Amygdala (tissue), 56 donors: Measurements from ENCODE around the gene KRIT1.
"Not testable (repeated sequence)": the region's sequence is repeated elsewhere in the genome, so short reads cannot be mapped to it uniquely, and the experiment has no call there.

Experiments used
- DNase-seq, 56 donors: peaks; one replicate each; lab custom pipeline; 2025; lab: John Stamatoyannopoulos, UW

Gene KRIT1

GRCh38 chr7:92245487-92246359, at the start of gene KRIT1, which contains the start of gene ANKIB1:
KRIT1 (minus strand) TSS chr7:92245914; CDS start chr7:92242135, 3,779 bp downstream.
ANKIB1 (plus strand) TSS chr7:92245974; CDS start chr7:92294979, 49,005 bp downstream.
- peak; percentile 44 to 93 (median 82) for DNase-seq

GRCh38 chr7:92295391-92295790, 49.7 kb upstream of the KRIT1 start:
- DNase-seq, result no peak

GRCh38 chr7:92293896-92294590, 48.3 kb upstream of the KRIT1 start:
- DNase-seq, result no peak

- DNase-seq, result no peak
These were observed 47.3 kb upstream of the KRIT1 start for GRCh38 chr7:92292981-92293380.

GRCh38 chr7:92289321-92289720, 43.6 kb upstream of the KRIT1 start:
- no peak for DNase-seq

GRCh38 chr7:92282930-92283329, 37.2 kb upstream of the KRIT1 start:
- no peak for DNase-seq

GRCh38 chr7:92282221-92282814, 36.6 kb upstream of the KRIT1 start:
- DNase-seq, result no peak

- no peak for DNase-seq
These were observed 35.3 kb upstream of the KRIT1 start for GRCh38 chr7:92281031-92281430.

- DNase-seq, result no peak
These were observed 33.8 kb upstream of the KRIT1 start for GRCh38 chr7:92279396-92280031.

GRCh38 chr7:92276460-92276864, 30.7 kb upstream of the KRIT1 start:
- no peak for DNase-seq

- DNase-seq, result no peak
These were observed 29.6 kb upstream of the KRIT1 start for GRCh38 chr7:92275327-92275726.

- no peak for DNase-seq
These were observed 23.2 kb upstream of the KRIT1 start for GRCh38 chr7:92268921-92269320.

- no peak for DNase-seq
These were observed 20.9 kb upstream of the KRIT1 start for GRCh38 chr7:92266415-92267241.

GRCh38 chr7:92260248-92260781, 14.6 kb upstream of the KRIT1 start:
- no peak for DNase-seq

- no peak for DNase-seq
These were observed 14.0 kb upstream of the KRIT1 start for GRCh38 chr7:92259610-92260247.

- DNase-seq, result no peak
These were observed 13.3 kb upstream of the KRIT1 start for GRCh38 chr7:92259062-92259461.

- no peak for DNase-seq
These were observed 9.6 kb upstream of the KRIT1 start for GRCh38 chr7:92255308-92255707.

- not testable (repeated sequence) for DNase-seq
These were observed 9.1 kb upstream of the KRIT1 start for GRCh38 chr7:92254800-92255199.

GRCh38 chr7:92253251-92253650, 7.5 kb upstream of the KRIT1 start:
- DNase-seq, result peak in 40 of 56 donors; percentile 2 to 80 (median 26)
